Neural progenitor cell (in vitro differentiated cells): ENCODE data around the gene TMEM250.

Experiments used
- CTCF ChIP-seq: fragments of 200-600 bp; sonication (generic); IDR thresholded peaks from 2 replicates; pipeline ENCODE4 v1.5.1; 2017; ENCODE audit warnings: antibody characterized with exemption, mild to moderate bottlenecking
- EZH2 ChIP-seq: fragments of 200-600 bp; sonication (generic); IDR thresholded peaks from 2 replicates; pipeline ENCODE4 v1.6.1; 2017; ENCODE audit warnings: antibody characterized with exemption, mild to moderate bottlenecking, moderate library complexity
- EZH2phosphoT487 ChIP-seq: fragments of 200-600 bp; sonication (generic); IDR thresholded peaks from 2 replicates; pipeline ENCODE4 v1.6.1; 2017; ENCODE audit warnings: antibody characterized with exemption

GRCh38 chr9:136100700-136101614 is 17.7 kb downstream of the TMEM250 start:
- TF ChIP-seq CTCF (no peak), EZH2 (no peak), EZH2phosphoT487 (no peak)
